DOHH2 (cell line): Measurements from ENCODE around the gene CLIC3.

Experiments
- H3F3A ChIP-seq: fragments of 200-600 bp; sonication (generic), shearing (Covaris generic); 2 replicates; pipeline ENCODE4 v1.6.0; 2016; ENCODE audit warnings: antibody characterized with exemption, mild to moderate bottlenecking; ENCODE audit not compliant: control insufficient read depth, insufficient read depth
- H3K27ac ChIP-seq: fragments of 200-600 bp; sonication (generic); 2 replicates; pipeline ENCODE4 v1.5.1; 2014; ENCODE audit warnings: low read depth, mild to moderate bottlenecking, low read length, moderate library complexity
- H3K27me3 ChIP-seq: fragments of 200-600 bp; sonication (generic); 2 replicates; pipeline ENCODE4 v1.6.1; 2014; ENCODE audit warnings: mild to moderate bottlenecking, low read length, mixed read lengths; ENCODE audit not compliant: control insufficient read depth
- H3K36me3 ChIP-seq: fragments of 200-600 bp; sonication (generic); 2 replicates; pipeline ENCODE4 v1.6.1; 2014; ENCODE audit warnings: mild to moderate bottlenecking, low read length, moderate library complexity, mixed read lengths; ENCODE audit not compliant: control insufficient read depth
- H3K4me1 ChIP-seq: fragments of 200-600 bp; sonication (generic); 2 replicates; pipeline ENCODE4 v1.6.1; 2014; ENCODE audit warnings: mild to moderate bottlenecking, low read length, mixed read lengths; ENCODE audit not compliant: control insufficient read depth
- H3K4me2 ChIP-seq: fragments of 200-600 bp; sonication (generic); 2 replicates; pipeline ENCODE4 v1.6.0; 2014; ENCODE audit warnings: mild to moderate bottlenecking, low read length, moderate library complexity
- H3K4me3 ChIP-seq: fragments of 200-600 bp; sonication (generic); 2 replicates; pipeline ENCODE4 v1.5.1; 2014; ENCODE audit warnings: mild to moderate bottlenecking, low read length, mixed read lengths
- H3K79me2 ChIP-seq: fragments of 200-600 bp; sonication (generic); 2 replicates; pipeline ENCODE4 v1.6.1; 2014; ENCODE audit warnings: mild to moderate bottlenecking, low read length, mixed read lengths; ENCODE audit not compliant: control insufficient read depth
- H3K9me2 ChIP-seq: fragments of 200-600 bp; sonication (generic); replicated peaks from 2 replicates; pipeline ENCODE4 v1.6.1; 2014; ENCODE audit warnings: mild to moderate bottlenecking, low read length, mixed read lengths; ENCODE audit not compliant: control insufficient read depth
- H3K9me3 ChIP-seq: fragments of 200-600 bp; sonication (generic); 2 replicates; pipeline ENCODE4 v1.6.1; 2014; ENCODE audit warnings: antibody characterized with exemption, low read length, mixed read lengths; ENCODE audit not compliant: control insufficient read depth, insufficient read depth
- H4K20me1 ChIP-seq: fragments of 200-600 bp; sonication (generic); 2 replicates; pipeline ENCODE4 v1.6.0; 2014; ENCODE audit warnings: low read depth, mild to moderate bottlenecking, antibody characterized with exemption, low read length, moderate library complexity; ENCODE audit not compliant: control insufficient read depth, insufficient read depth
- EZH2phosphoT487 ChIP-seq: fragments of 200-600 bp; sonication (generic); IDR thresholded peaks from 2 replicates; pipeline ENCODE4 v1.6.1; 2017; ENCODE audit warnings: borderline replicate concordance, mild to moderate bottlenecking, antibody characterized with exemption, low read length, moderate library complexity, mixed read lengths
- TF ChIP-seq, protein P1 (sequence below): fragments of 200-600 bp; sonication (generic); IDR thresholded peaks from one replicate; pipeline ENCODE4 v1.5.1; 2014; ENCODE audit warnings: antibody characterized with exemption, mild to moderate bottlenecking, low read depth, low read length; ENCODE audit not compliant: poor library complexity, severe bottlenecking

The CLIC3 gene

DNA sequence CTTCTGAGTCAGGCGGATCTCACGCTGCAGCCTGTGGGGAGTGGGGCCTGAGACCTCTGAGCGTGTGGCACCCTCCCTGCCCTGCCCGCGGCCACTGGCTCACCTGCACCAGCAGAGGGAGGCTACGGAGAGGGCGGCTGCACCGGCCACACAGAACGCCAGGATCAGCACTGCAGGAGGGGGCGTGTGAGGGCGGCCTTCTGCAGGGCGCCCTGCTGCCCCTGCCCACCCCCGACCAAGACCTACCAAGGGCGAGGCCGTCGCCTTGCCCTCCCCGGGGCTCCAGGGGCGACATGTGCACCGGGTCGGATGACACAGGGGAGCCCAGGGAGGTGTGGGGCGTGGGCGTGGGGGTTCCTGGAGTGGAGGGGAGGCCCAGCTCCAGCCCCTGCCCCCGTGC lies 44.2 kb upstream of the CLIC3 start:
- no peaks in the 10 kb centered on the region for H3K9me3 ChIP-seq
- no peak overlapping the region for H3K27ac ChIP-seq
- no peaks in the 10 kb centered on the region for H3K9me2 ChIP-seq
- no peaks in the 10 kb centered on the region for H3K36me3 ChIP-seq
- peaks cover 30% of the 10 kb centered on the region for H3K27me3 ChIP-seq
- no peak for TF ChIP-seq EZH2phosphoT487
- TF ChIP-seq, protein P1, sequence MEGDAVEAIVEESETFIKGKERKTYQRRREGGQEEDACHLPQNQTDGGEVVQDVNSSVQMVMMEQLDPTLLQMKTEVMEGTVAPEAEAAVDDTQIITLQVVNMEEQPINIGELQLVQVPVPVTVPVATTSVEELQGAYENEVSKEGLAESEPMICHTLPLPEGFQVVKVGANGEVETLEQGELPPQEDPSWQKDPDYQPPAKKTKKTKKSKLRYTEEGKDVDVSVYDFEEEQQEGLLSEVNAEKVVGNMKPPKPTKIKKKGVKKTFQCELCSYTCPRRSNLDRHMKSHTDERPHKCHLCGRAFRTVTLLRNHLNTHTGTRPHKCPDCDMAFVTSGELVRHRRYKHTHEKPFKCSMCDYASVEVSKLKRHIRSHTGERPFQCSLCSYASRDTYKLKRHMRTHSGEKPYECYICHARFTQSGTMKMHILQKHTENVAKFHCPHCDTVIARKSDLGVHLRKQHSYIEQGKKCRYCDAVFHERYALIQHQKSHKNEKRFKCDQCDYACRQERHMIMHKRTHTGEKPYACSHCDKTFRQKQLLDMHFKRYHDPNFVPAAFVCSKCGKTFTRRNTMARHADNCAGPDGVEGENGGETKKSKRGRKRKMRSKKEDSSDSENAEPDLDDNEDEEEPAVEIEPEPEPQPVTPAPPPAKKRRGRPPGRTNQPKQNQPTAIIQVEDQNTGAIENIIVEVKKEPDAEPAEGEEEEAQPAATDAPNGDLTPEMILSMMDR, result no peak
- H3K79me2 ChIP-seq, result no peaks in the 10 kb centered on the region
- H3F3A ChIP-seq, result no peaks in the 10 kb centered on the region
- H4K20me1 ChIP-seq, result no peaks in the 10 kb centered on the region
- H3K4me3 ChIP-seq, result no peak overlapping the region
- H3K4me1 ChIP-seq, result no peaks in the 10 kb centered on the region
- no peak overlapping the region for H3K4me2 ChIP-seq

DNA sequence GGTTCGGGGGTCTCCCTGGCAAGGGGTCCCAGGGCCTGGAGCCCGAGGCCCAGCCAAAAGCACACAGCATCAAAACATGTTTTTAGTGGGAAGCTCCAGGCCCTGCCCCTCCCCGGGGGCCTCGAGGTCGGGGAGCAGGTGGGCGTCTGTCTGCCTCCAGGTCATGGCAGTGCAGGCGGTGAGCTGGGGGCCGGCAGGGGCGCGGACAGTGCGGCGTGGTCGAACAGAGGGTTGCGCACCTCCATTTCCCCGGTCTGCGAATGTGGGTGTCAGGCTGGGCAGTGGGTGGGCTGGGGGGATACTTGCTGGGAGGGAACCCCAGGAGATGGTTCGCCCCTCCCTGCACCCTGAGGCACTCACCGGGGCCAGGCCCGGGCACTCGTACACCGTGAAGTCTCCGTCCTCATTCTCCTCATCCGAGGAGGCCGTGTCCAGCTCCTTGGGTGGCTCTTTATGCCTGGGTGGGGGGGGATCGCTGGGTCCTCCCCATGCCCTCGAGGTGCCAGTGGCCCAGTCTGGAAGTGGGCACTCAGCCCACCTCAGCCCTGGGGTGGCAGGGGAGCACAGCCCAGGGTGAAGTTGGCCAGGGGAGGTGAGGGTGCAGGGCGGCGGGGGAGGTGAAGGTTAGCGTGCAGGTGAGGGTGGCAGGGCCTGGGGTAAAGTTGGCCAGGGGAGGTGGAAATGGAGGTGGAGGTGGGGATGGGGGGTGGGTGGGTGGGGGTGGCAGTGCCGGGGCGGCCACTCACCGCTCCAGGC lies 43.4 kb upstream of the CLIC3 start:
- TF ChIP-seq, protein P1, result no peak
- no peak for TF ChIP-seq EZH2phosphoT487
- H3K9me3 ChIP-seq, result no peaks in the 10 kb centered on the region
- no peaks in the 10 kb centered on the region for H3K79me2 ChIP-seq
- no peaks in the 10 kb centered on the region for H4K20me1 ChIP-seq
- H3F3A ChIP-seq, result no peaks in the 10 kb centered on the region
- H3K27ac ChIP-seq, result no peak overlapping the region
- H3K36me3 ChIP-seq, result no peaks in the 10 kb centered on the region
- H3K9me2 ChIP-seq, result no peaks in the 10 kb centered on the region
- no peak overlapping the region for H3K4me2 ChIP-seq
- H3K4me3 ChIP-seq, result no peak overlapping the region
- H3K27me3 ChIP-seq, result peaks cover 25% of the 10 kb centered on the region
- H3K4me1 ChIP-seq, result peaks cover 4% of the 10 kb centered on the region

DNA sequence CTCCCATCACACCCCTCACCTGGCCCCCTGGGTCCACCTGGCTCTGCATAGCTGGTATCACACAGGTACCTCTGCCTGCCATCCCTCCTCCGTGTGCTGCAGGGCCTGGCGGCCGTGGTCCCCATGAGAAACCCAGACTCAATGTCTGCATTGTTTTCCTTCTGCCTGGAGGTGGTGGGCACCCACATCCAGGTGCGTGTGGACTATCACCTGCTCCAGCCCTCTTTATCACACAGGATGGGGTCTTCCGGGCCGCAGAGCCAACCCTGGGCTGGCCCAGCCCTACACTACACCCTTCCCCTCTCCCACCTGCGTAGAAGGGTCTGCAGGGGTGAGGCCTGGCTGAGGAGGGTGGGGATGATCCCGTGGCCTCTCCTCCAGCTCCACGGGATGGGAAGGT lies 42.5 kb upstream of the CLIC3 start:
- Histone ChIP-seq H3K9me3 (no peaks in the 10 kb centered on the region), H3K36me3 (no peaks in the 10 kb centered on the region), H3K4me1 (peaks cover 8% of the 10 kb centered on the region), H3K4me3 (no peak overlapping the region), H3K27me3 (peaks cover 22% of the 10 kb centered on the region), H3F3A (no peaks in the 10 kb centered on the region), H3K4me2 (no peak overlapping the region), H3K9me2 (no peaks in the 10 kb centered on the region), H3K79me2 (no peaks in the 10 kb centered on the region), H3K27ac (no peak overlapping the region), H4K20me1 (no peaks in the 10 kb centered on the region)
- TF ChIP-seq, protein P1, result no peak
- no peak for TF ChIP-seq EZH2phosphoT487

DNA sequence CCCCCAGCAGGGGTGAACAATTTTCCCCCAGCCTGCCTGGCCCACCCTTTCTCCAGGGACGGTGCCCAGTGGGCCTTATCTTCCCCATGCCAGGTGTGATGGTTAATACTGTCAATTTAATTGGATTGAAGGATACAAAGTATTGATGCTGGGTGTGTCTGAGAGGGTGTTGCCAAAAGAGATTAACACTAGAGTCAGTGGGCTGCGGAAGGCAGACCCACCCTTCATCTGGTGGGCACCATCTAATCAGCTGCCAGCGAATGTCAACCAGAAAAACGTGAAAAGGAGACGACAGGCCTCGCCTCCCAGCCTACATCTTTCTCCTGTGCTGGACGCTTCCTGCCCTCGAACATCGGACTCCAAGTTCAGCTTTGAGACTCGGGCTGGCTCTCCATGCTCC lies 41.1 kb upstream of the CLIC3 start:
- 0 out of 2 replicates have a peak, but pooled peaks cover 3% of the 10 kb centered on the region for H4K20me1 ChIP-seq
- no peaks in the 10 kb centered on the region for H3K36me3 ChIP-seq
- TF ChIP-seq, protein P1, result no peak
- no peak for TF ChIP-seq EZH2phosphoT487
- H3K4me3 ChIP-seq, result no peak overlapping the region
- H3K9me3 ChIP-seq, result no peaks in the 10 kb centered on the region
- no peaks in the 10 kb centered on the region for H3K79me2 ChIP-seq
- H3K4me2 ChIP-seq, result no peak overlapping the region
- no peaks in the 10 kb centered on the region for H3F3A ChIP-seq
- no peak overlapping the region for H3K27ac ChIP-seq
- peaks cover 25% of the 10 kb centered on the region for H3K27me3 ChIP-seq
- peaks cover 14% of the 10 kb centered on the region for H3K4me1 ChIP-seq
- no peaks in the 10 kb centered on the region for H3K9me2 ChIP-seq
